ENCODE measurements around the gene CYP4B1.
"Not testable (repeated sequence)": the region's sequence is repeated elsewhere in the genome, so short reads cannot be mapped to it uniquely, and the experiment has no call there.

CYP4B1 gene

GRCh38 chr1:46817814-46818213 lies 19.0 kb downstream of the CYP4B1 start:
- DNase-seq, result no peak

GRCh38 chr1:46818591-46818990 lies 19.7 kb downstream of the CYP4B1 start:
- no peak for DNase-seq

- DNase-seq, result no peak
Observed at GRCh38 chr1:46819335-46819734, 20.5 kb downstream of the CYP4B1 start.

- no peak for DNase-seq
Observed at GRCh38 chr1:46820076-46820475, 21.2 kb downstream of the CYP4B1 start.

- peak; percentile 99 for DNase-seq
Observed at GRCh38 chr1:46820560-46821060, 21.8 kb downstream of the CYP4B1 start.

GRCh38 chr1:46822248-46822826 lies 23.5 kb downstream of the CYP4B1 start:
- no peak for DNase-seq

- no peak for DNase-seq
Observed at GRCh38 chr1:46823151-46823550, 24.3 kb downstream of the CYP4B1 start.

- DNase-seq, result not testable (repeated sequence)
Observed at GRCh38 chr1:46826892-46827291, 28.0 kb downstream of the CYP4B1 start.

GRCh38 chr1:46830665-46831322 lies 31.9 kb downstream of the CYP4B1 start:
- peak; percentile 27 for DNase-seq

GRCh38 chr1:46835469-46835868 lies 36.6 kb downstream of the CYP4B1 start:
- not testable (repeated sequence) for DNase-seq

- DNase-seq, result not testable (repeated sequence)
Observed at GRCh38 chr1:46846386-46846785, 47.5 kb downstream of the CYP4B1 start.

- DNase-seq, result not testable (repeated sequence)
Observed at GRCh38 chr1:46857660-46858065, 58.8 kb downstream of the CYP4B1 start.

GRCh38 chr1:46862348-46862747 lies 63.5 kb downstream of the CYP4B1 start:
- DNase-seq, result no peak
